OCI-LY1 (cell line): ENCODE results near the gene AEN.

Experiments
- H2AFZ ChIP-seq: fragments of 200-600 bp; sonication (generic), shearing (Covaris generic); 2 replicates; pipeline ENCODE4 v1.6.0; 2014; ENCODE audit warnings: antibody characterized with exemption, mild to moderate bottlenecking, low read length
- H3F3A ChIP-seq: fragments of 200-600 bp; sonication (generic), shearing (Covaris generic); 2 replicates; pipeline ENCODE4 v1.6.0; 2014; ENCODE audit warnings: mild to moderate bottlenecking, antibody characterized with exemption, low read length, moderate library complexity; ENCODE audit not compliant: insufficient read depth
- H3K27ac ChIP-seq: fragments of 200-600 bp; sonication (generic); 2 replicates; pipeline ENCODE4 v1.5.1; 2014; ENCODE audit warnings: low read length, mixed run types, mild to moderate bottlenecking, low read depth; ENCODE audit not compliant: poor library complexity, severe bottlenecking
- H3K27me3 ChIP-seq: fragments of 200-600 bp; sonication (generic); 2 replicates; pipeline ENCODE4 v1.6.0; 2014; ENCODE audit warnings: antibody characterized with exemption, mild to moderate bottlenecking, low read length, moderate library complexity; ENCODE audit not compliant: insufficient read depth
- H3K36me3 ChIP-seq: fragments of 200-600 bp; sonication (generic); 2 replicates; pipeline ENCODE4 v1.6.1; 2014; ENCODE audit warnings: mild to moderate bottlenecking, antibody characterized with exemption, low read length, moderate library complexity, mixed read lengths; ENCODE audit not compliant: insufficient read depth
- H3K4me1 ChIP-seq: fragments of 200-600 bp; sonication (generic); 2 replicates; pipeline ENCODE4 v1.5.1; 2014; ENCODE audit warnings: mild to moderate bottlenecking, low read length, moderate library complexity; ENCODE audit not compliant: insufficient read depth, severe bottlenecking
- H3K4me2 ChIP-seq: fragments of 200-600 bp; sonication (generic), shearing (Covaris generic); 2 replicates; pipeline ENCODE4 v1.6.1; 2014; ENCODE audit warnings: low read length
- H3K4me3 ChIP-seq: fragments of 200-600 bp; sonication (generic); 2 replicates; pipeline ENCODE4 v1.5.1; 2014; ENCODE audit warnings: low read length, low read depth, mild to moderate bottlenecking, mixed read lengths; ENCODE audit not compliant: poor library complexity, severe bottlenecking
- H3K79me2 ChIP-seq: fragments of 200-600 bp; shearing (Covaris generic); 2 replicates; pipeline ENCODE4 v1.6.1; 2016; ENCODE audit warnings: mixed run types, low read length, mixed read lengths; ENCODE audit not compliant: insufficient read depth
- H3K9ac ChIP-seq: fragments of 200-600 bp; sonication (generic), shearing (Covaris generic); 2 replicates; pipeline ENCODE4 v1.6.1; 2014; ENCODE audit warnings: mild to moderate bottlenecking, low read length, mixed read lengths
- H3K9me2 ChIP-seq: fragments of 200-600 bp; sonication (generic), shearing (Covaris generic); 2 replicates; pipeline ENCODE4 v1.6.1; 2014; ENCODE audit warnings: low read depth, mild to moderate bottlenecking, low read length, mixed read lengths
- H3K9me3 ChIP-seq: fragments of 200-600 bp; shearing (Covaris generic); 2 replicates; pipeline ENCODE4 v1.6.1; 2014; ENCODE audit warnings: low read length, mixed read lengths
- H4K20me1 ChIP-seq: fragments of 200-600 bp; sonication (generic), shearing (Covaris generic); 2 replicates; pipeline ENCODE4 v1.6.0; 2016; ENCODE audit warnings: mild to moderate bottlenecking, low read length; ENCODE audit not compliant: insufficient read depth
- EZH2 ChIP-seq: fragments of 200-600 bp; sonication (generic), shearing (Covaris generic); IDR thresholded peaks from 2 replicates; pipeline ENCODE4 v1.8.0; 2017; ENCODE audit warnings: borderline replicate concordance, mixed run types, mild to moderate bottlenecking, antibody characterized with exemption, low read length, moderate library complexity, mixed read lengths
- TF ChIP-seq, protein P1 (sequence below): fragments of 200-600 bp; sonication (generic), shearing (Covaris generic); IDR thresholded peaks from 2 replicates; pipeline ENCODE4 v1.5.1; 2017; ENCODE audit warnings: mild to moderate bottlenecking, antibody characterized with exemption, low read length, moderate library complexity, mixed read lengths

The AEN gene

DNA sequence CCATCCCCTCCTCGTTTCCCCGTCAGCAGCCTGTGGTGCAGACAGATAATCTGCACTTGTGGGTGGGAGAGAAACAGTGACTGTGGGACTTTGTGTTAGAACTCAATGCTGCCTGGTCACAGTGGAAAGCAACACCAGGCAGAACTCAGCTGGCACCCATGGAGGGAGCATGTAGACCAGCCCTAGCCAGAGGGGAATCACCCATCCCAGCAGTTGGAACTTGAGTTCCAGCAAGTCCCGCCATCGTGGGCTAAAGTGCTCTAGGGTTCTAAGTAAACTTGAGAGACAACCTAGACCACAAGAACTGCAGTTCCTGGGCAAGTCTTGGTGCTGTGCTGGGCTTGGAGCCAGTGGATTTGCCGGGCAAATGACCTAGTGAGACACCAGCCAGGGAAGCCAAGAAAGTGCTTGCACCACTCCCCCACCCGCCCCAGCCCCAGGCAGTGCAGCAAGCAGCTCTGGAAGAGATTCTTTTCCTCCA, 42.0 kb downstream of the AEN start:
- Histone ChIP-seq H3K4me1 (no peaks in the 10 kb centered on the region), H3K4me2 (no peak overlapping the region), H3K36me3 (no peaks in the 10 kb centered on the region), H3K27ac (no peak overlapping the region), H3K79me2 (no peaks in the 10 kb centered on the region), H4K20me1 (no peaks in the 10 kb centered on the region), H3F3A (no peaks in the 10 kb centered on the region), H3K9ac (no peak overlapping the region), H3K4me3 (no peak overlapping the region), H3K27me3 (no peaks in the 10 kb centered on the region), H3K9me3 (no peaks in the 10 kb centered on the region), H3K9me2 (no peaks in the 10 kb centered on the region), H2AFZ (no peak overlapping the region)
- TF ChIP-seq EZH2 = no peak
- TF ChIP-seq, protein P1, sequence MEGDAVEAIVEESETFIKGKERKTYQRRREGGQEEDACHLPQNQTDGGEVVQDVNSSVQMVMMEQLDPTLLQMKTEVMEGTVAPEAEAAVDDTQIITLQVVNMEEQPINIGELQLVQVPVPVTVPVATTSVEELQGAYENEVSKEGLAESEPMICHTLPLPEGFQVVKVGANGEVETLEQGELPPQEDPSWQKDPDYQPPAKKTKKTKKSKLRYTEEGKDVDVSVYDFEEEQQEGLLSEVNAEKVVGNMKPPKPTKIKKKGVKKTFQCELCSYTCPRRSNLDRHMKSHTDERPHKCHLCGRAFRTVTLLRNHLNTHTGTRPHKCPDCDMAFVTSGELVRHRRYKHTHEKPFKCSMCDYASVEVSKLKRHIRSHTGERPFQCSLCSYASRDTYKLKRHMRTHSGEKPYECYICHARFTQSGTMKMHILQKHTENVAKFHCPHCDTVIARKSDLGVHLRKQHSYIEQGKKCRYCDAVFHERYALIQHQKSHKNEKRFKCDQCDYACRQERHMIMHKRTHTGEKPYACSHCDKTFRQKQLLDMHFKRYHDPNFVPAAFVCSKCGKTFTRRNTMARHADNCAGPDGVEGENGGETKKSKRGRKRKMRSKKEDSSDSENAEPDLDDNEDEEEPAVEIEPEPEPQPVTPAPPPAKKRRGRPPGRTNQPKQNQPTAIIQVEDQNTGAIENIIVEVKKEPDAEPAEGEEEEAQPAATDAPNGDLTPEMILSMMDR = no peak

DNA sequence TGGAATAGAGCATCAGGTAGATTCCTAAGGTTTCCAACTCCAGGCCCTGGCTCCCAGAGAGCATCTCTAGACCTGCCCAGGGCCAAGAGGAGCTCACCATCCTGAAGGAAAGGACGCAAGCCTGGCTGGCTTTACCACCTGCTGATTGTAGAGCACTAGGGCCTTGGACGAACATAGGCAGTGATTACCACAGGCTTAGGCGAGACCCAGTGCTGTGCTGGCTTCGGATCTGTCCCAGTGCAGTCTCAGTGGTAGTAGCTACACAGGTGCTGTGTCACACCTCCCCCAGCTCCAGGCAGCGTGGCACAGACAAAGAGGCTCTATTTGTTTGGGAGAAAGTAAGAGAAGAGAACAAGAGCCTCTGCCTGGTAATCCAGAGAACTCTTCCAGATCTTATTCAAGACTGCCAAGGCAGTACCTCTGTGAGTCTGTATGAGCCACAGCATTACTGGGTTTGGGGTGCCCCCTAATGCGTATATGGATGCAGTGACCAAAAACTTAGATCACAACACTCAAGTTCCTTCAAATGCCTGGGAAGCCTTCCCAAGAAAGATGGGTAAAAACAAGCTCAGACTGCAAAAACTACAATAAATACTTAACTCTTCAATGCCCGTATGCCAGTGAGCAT, 43.1 kb downstream of the AEN start:
- no peaks in the 10 kb centered on the region for H3K9me2 ChIP-seq
- no peaks in the 10 kb centered on the region for H3K4me1 ChIP-seq
- H3F3A ChIP-seq = no peaks in the 10 kb centered on the region
- H3K36me3 ChIP-seq = no peaks in the 10 kb centered on the region
- no peaks in the 10 kb centered on the region for H4K20me1 ChIP-seq
- TF ChIP-seq, protein P1 = peak; percentile 58
- no peak for TF ChIP-seq EZH2
- H3K79me2 ChIP-seq = no peaks in the 10 kb centered on the region
- no peaks in the 10 kb centered on the region for H3K9me3 ChIP-seq
- H3K27me3 ChIP-seq = no peaks in the 10 kb centered on the region
- no peak overlapping the region for H3K27ac ChIP-seq
- H2AFZ ChIP-seq = no peak overlapping the region
- no peak overlapping the region for H3K9ac ChIP-seq
- H3K4me3 ChIP-seq = no peak overlapping the region
- no peak overlapping the region for H3K4me2 ChIP-seq

DNA sequence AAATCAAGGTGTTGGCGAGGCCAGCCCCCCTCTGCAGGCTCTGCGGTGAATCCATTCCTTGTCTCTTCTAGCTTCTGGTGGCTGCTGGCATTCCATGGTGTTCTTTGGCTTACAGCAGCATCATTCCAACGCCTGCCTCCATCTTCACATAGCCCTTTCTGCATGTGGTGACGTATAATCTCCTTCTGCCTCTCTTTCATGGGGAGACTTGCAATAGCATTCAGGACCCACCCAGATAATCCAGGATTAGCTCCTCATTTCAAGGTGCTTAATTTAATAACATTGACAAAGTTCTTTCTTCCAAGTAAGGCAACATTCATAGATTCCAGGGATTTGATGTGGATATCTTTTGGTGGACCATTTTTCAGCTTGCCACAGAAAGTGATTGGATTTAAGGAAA, 53.5 kb downstream of the AEN start:
- H3K4me1 ChIP-seq = no peaks in the 10 kb centered on the region
- H3K9me3 ChIP-seq = no peaks in the 10 kb centered on the region
- H3K79me2 ChIP-seq = no peaks in the 10 kb centered on the region
- no peaks in the 10 kb centered on the region for H4K20me1 ChIP-seq
- H3K36me3 ChIP-seq = no peaks in the 10 kb centered on the region
- H3K9me2 ChIP-seq = no peaks in the 10 kb centered on the region
- H3K27me3 ChIP-seq = no peaks in the 10 kb centered on the region
- H3K4me3 ChIP-seq = no peak overlapping the region
- TF ChIP-seq, protein P1 = no peak
- no peak for TF ChIP-seq EZH2
- no peaks in the 10 kb centered on the region for H3F3A ChIP-seq
- no peak overlapping the region for H3K4me2 ChIP-seq
- no peak overlapping the region for H3K27ac ChIP-seq
- no peak overlapping the region for H2AFZ ChIP-seq
- H3K9ac ChIP-seq = no peak overlapping the region
